Hepatocyte (in vitro differentiated cells): ENCODE data around the gene TCF4. TPM values are rescaled to one million over a fixed set of nuclear protein-coding genes. Genes with fewer than 3 reads are reported as not detected.

Experiments
- DNase-seq: peaks from one replicate; pipeline ENCODE4 v3.0.0-alpha.2; 2016; ENCODE audit warnings: low spot score
- H2AFZ ChIP-seq: fragments of 200-600 bp; sonication (generic); 2 replicates; pipeline ENCODE4 v1.6.0; 2016; ENCODE audit warnings: antibody characterized with exemption, mild to moderate bottlenecking
- H3K27ac ChIP-seq: fragments of 200-600 bp; sonication (generic); 2 replicates; pipeline ENCODE4 v1.5.1; 2016; ENCODE audit warnings: mild to moderate bottlenecking
- H3K27me3 ChIP-seq: fragments of 200-600 bp; sonication (generic); 2 replicates; pipeline ENCODE4 v1.6.1; 2016
- H3K36me3 ChIP-seq: fragments of 200-600 bp; sonication (generic); replicated peaks from 2 replicates; pipeline ENCODE4 v1.5.1; 2016; ENCODE audit warnings: low read depth; ENCODE audit not compliant: insufficient read depth
- H3K4me1 ChIP-seq: fragments of 200-600 bp; sonication (generic); 2 replicates; pipeline ENCODE4 v1.5.1; 2016; ENCODE audit warnings: mild to moderate bottlenecking, moderate library complexity; ENCODE audit not compliant: insufficient read depth
- H3K4me2 ChIP-seq: fragments of 200-600 bp; sonication (generic); 2 replicates; pipeline ENCODE4 v1.6.0; 2016
- H3K4me3 ChIP-seq: fragments of 200-600 bp; sonication (generic); 2 replicates; pipeline ENCODE4 v1.5.1; 2016; ENCODE audit warnings: mild to moderate bottlenecking
- H3K79me2 ChIP-seq: fragments of 200-600 bp; sonication (generic); 2 replicates; pipeline ENCODE4 v1.6.0; 2017; ENCODE audit warnings: mild to moderate bottlenecking
- H3K9me2 ChIP-seq: fragments of 200-600 bp; sonication (generic); replicated peaks from 2 replicates; pipeline ENCODE4 v1.6.0; 2017; ENCODE audit warnings: mild to moderate bottlenecking; ENCODE audit not compliant: insufficient read depth
- H3K9me3 ChIP-seq: fragments of 200-600 bp; sonication (generic); 2 replicates; pipeline ENCODE4 v1.5.1; 2016; ENCODE audit warnings: low read depth, mild to moderate bottlenecking
- H4K20me1 ChIP-seq: fragments of 200-600 bp; sonication (generic); 2 replicates; pipeline ENCODE4 v1.6.0; 2016; ENCODE audit warnings: mild to moderate bottlenecking; ENCODE audit not compliant: insufficient read depth, poor library complexity, severe bottlenecking
- EZH2 ChIP-seq: fragments of 200-600 bp; sonication (generic); IDR thresholded peaks from 2 replicates; pipeline ENCODE4 v1.6.1; 2016; ENCODE audit warnings: antibody characterized with exemption, mild to moderate bottlenecking, borderline replicate concordance
- EZH2phosphoT487 ChIP-seq: fragments of 200-600 bp; sonication (generic); IDR thresholded peaks from one replicate; pipeline ENCODE4 v1.6.1; 2018; ENCODE audit warnings: antibody characterized with exemption, mild to moderate bottlenecking, low read depth, moderate library complexity; ENCODE audit not compliant: unreplicated experiment, severe bottlenecking
- WGBS: methylation state at CpG from one replicate; pipeline ENCODE4 v1.1.6; 2016; ENCODE audit warnings: low lambda C conversion rate; ENCODE audit errors: missing lambda C conversion rate; 5-methylcytosine and 5-hydroxymethylcytosine counted together
- polyA plus RNA-seq: library from polyadenylated mRNA; unstranded; fragments of >200 nt; fragmentation: Nextera tagmentation; extraction: Ambion mirVana; gene quantifications from 2 replicates; pipeline ENCODE4 v1.2.1, GENCODE V29; 2016
- total RNA-seq: library from RNA; depleted of rRNA; stranded (reverse); fragments of >200 nt; gene quantifications from 2 replicates; pipeline ENCODE4 v1.2.3, GENCODE V29; 2014
- TF ChIP-seq, protein P1 (sequence below): fragments of 200-600 bp; sonication (generic); IDR thresholded peaks from 2 replicates; pipeline ENCODE4 v1.5.1; 2016; ENCODE audit warnings: antibody characterized with exemption, mild to moderate bottlenecking; ENCODE audit not compliant: poor library complexity

The TCF4 gene
- total and polyA plus RNA-seq, 2 experiments from 2014 or later: 40.5 to 65.2 TPM

DNA sequence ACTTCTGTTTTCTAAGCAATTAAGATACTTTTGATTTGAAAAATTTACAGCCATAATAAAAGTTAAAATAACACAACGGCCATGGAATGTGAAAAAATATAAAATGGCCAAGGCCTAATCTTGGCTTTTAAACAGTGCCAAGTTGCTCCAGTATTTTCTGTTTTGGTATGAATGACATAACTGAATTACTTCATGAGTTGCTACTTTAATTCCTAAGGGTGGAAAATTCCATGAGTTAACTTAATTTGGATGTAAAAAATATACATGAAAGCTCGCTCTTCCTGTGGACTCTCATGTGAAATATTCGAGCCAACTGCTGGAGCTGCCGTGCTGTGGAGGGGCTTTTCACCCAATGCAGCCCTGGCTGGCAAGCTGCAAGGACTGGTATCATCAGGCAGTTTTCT, 342.8 kb downstream of the TCF4 start:
- DNase-seq: no peak
- Histone ChIP-seq H3K36me3 (no peaks in the 10 kb centered on the region), H2AFZ (no peak overlapping the region), H4K20me1 (no peaks in the 10 kb centered on the region), H3K9me2 (no peaks in the 10 kb centered on the region), H3K79me2 (no peaks in the 10 kb centered on the region), H3K27me3 (no peaks in the 10 kb centered on the region), H3K4me2 (no peak overlapping the region), H3K9me3 (no peaks in the 10 kb centered on the region), H3K4me3 (no peak overlapping the region), H3K4me1 (peaks cover 12% of the 10 kb centered on the region), H3K27ac (no peak overlapping the region)
- TF ChIP-seq EZH2phosphoT487: no peak
- TF ChIP-seq, protein P1, sequence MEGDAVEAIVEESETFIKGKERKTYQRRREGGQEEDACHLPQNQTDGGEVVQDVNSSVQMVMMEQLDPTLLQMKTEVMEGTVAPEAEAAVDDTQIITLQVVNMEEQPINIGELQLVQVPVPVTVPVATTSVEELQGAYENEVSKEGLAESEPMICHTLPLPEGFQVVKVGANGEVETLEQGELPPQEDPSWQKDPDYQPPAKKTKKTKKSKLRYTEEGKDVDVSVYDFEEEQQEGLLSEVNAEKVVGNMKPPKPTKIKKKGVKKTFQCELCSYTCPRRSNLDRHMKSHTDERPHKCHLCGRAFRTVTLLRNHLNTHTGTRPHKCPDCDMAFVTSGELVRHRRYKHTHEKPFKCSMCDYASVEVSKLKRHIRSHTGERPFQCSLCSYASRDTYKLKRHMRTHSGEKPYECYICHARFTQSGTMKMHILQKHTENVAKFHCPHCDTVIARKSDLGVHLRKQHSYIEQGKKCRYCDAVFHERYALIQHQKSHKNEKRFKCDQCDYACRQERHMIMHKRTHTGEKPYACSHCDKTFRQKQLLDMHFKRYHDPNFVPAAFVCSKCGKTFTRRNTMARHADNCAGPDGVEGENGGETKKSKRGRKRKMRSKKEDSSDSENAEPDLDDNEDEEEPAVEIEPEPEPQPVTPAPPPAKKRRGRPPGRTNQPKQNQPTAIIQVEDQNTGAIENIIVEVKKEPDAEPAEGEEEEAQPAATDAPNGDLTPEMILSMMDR: no peak
- no peak for TF ChIP-seq EZH2
- WGBS: 64% methylated on average over 4 of the region's 4 CpGs

DNA sequence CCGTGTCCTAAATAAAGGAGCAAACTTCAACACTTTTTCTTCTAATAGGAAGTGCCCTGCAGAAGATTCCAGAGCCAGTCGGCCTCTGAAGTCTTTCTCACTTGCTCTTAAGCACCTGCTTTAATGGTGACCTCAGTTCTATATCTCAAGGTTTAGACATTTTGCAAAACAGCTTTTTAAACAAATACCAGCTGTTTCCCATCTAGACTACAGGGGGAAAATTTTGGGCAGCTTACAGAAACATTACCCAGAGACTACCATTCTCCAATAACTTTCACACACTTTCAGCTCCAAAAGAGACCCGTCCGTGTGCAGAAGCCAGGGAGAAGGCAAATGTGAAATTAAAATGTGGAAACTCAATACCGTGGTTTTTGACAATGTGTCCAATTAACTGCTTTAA, 343.4 kb downstream of the TCF4 start:
- H3K27ac ChIP-seq: peak overlapping the region; percentile 36
- no peaks in the 10 kb centered on the region for H3K27me3 ChIP-seq
- no peaks in the 10 kb centered on the region for H4K20me1 ChIP-seq
- TF ChIP-seq, protein P1: no peak
- TF ChIP-seq EZH2 (no peak), EZH2phosphoT487 (no peak)
- no peak overlapping the region for H2AFZ ChIP-seq
- no peaks in the 10 kb centered on the region for H3K36me3 ChIP-seq
- H3K9me2 ChIP-seq: no peaks in the 10 kb centered on the region
- H3K79me2 ChIP-seq: no peaks in the 10 kb centered on the region
- no peak for DNase-seq
- H3K4me2 ChIP-seq: peak overlapping the region; percentile 13
- H3K9me3 ChIP-seq: no peaks in the 10 kb centered on the region
- WGBS: 58% methylated on average over 5 of the region's 5 CpGs
- H3K4me3 ChIP-seq: no peak overlapping the region
- H3K4me1 ChIP-seq: peaks cover 12% of the 10 kb centered on the region

DNA sequence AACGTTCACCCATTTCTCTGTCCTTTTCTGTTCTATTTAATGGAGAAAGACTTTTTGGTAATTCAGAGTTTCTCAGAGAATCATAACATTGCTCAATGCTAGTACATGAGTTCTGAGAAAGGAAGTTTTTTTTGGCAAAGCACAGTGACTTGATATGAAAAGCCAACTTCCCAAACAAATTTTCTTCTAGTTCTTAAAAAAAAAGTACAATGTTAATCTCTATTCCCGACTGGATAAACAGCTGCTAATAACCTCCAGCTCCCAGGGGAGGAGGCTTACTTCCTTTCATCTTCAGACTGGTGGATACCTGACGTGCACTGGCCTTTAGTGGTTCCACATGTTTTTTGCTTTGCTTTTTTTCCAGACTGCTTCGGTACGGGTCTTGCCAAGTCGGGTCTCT, 344.1 kb downstream of the TCF4 start:
- no peaks in the 10 kb centered on the region for H3K9me2 ChIP-seq
- H3K27me3 ChIP-seq: no peaks in the 10 kb centered on the region
- H3K27ac ChIP-seq: peak overlapping the region; percentile 36
- 45% methylated on average over 6 of the region's 6 CpGs for WGBS
- no peaks in the 10 kb centered on the region for H3K79me2 ChIP-seq
- DNase-seq: no peak
- H3K4me2 ChIP-seq: peak overlapping the region; percentile 13
- H2AFZ ChIP-seq: no peak overlapping the region
- H3K9me3 ChIP-seq: no peaks in the 10 kb centered on the region
- H4K20me1 ChIP-seq: no peaks in the 10 kb centered on the region
- no peaks in the 10 kb centered on the region for H3K36me3 ChIP-seq
- no peak overlapping the region for H3K4me3 ChIP-seq
- TF ChIP-seq EZH2 (no peak), EZH2phosphoT487 (no peak)
- TF ChIP-seq, protein P1: no peak
- peaks cover 12% of the 10 kb centered on the region for H3K4me1 ChIP-seq

DNA sequence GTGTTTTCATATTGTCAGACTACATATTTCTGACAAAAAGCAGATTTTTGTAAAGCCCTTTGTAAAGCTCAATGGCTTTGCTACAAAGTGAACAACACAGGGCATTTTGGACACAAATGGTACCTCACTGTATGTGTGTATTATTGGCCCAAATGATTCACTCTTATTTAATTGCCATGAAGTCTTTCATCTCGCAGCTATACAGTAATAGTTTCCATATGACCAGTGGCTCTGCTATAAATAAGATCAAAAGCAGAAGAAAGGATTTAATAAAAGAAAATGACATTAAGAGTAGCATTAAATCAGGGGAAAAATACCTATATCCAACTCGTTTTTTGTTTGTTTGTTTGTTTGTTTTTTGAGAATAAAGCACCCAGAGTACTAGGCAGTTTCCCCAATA, 344.7 kb downstream of the TCF4 start:
- Histone ChIP-seq H3K79me2 (no peaks in the 10 kb centered on the region), H4K20me1 (no peaks in the 10 kb centered on the region), H3K4me3 (no peak overlapping the region), H3K9me2 (no peaks in the 10 kb centered on the region), H3K4me1 (peaks cover 12% of the 10 kb centered on the region), H3K9me3 (no peaks in the 10 kb centered on the region), H3K4me2 (no peak overlapping the region), H2AFZ (no peak overlapping the region), H3K27ac (no peak overlapping the region), H3K36me3 (no peaks in the 10 kb centered on the region), H3K27me3 (no peaks in the 10 kb centered on the region)
- DNase-seq: no peak
- no peak for TF ChIP-seq EZH2phosphoT487
- TF ChIP-seq, protein P1: no peak
- TF ChIP-seq EZH2: no peak
- 51% methylated on average over 2 of the region's 2 CpGs for WGBS
